ENCODE measurements around the gene FCN2. TPM values are rescaled to one million over a fixed set of nuclear protein-coding genes. Genes with fewer than 3 reads are reported as not detected.

FCN2 gene
- total and polyA plus RNA-seq, 2 of the 4 experiments (the other 2 are of a cell fraction), result not detected

DNA sequence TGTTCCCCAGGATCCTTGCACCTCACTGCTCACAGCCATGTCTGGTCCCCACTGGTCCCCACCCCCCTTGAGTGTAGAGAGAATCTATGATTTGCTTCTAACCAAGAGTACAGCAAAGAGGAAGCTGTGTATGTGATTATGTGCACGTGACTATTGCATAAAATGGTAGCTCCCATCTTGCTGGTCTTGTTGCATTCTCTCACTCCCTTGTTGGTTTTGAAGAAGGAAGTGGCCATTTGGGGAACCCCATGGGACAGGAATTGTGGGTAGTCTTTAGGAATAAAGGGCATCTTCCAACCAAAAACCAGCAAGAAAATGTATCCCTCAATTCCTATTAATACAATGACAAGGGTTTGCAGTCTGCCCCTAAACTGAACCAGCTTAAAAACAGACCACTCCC is 5.2 kb upstream of the FCN2 start:
- DNase-seq (no peak), ATAC-seq (ENCODE audit: low read depth) (no peak)
- Histone ChIP-seq H4K5ac (ENCODE audit: low read depth, low read length) (no peak overlapping the region), H4K20me1 (ENCODE audit: insufficient read depth, low read length) (no peaks in the 10 kb centered on the region), H2BK15ac (ENCODE audit: low read depth, low read length) (no peak overlapping the region), H2BK120ac (ENCODE audit: low read depth, low read length) (no peak overlapping the region), H2BK20ac (ENCODE audit: low read depth, low read length) (no peak overlapping the region), H3K4ac (ENCODE audit: low read depth, low read length) (no peak overlapping the region), H3K4me3 (ENCODE audit: insufficient read depth, low read depth, low read length) (no peak overlapping the region), H3K27me3 (ENCODE audit: control insufficient read depth, insufficient read depth, low read length) (peaks cover 25% of the 10 kb centered on the region), H2AK5ac (ENCODE audit: low read depth, low read length) (no peak overlapping the region), H3K36me3 (ENCODE audit: control insufficient read depth, insufficient read depth, low read length) (no peaks in the 10 kb centered on the region), H3K79me1 (ENCODE audit: low read depth in 1 of 2, low read length in 2 of 2) (no peaks in the 10 kb centered on the region), H3K23ac (ENCODE audit: low read depth, low read length) (no peak overlapping the region), H3K9me3 (ENCODE audit: control insufficient read depth, insufficient read depth, low read length) (no peaks in the 10 kb centered on the region), H3K4me2 (ENCODE audit: low read depth, low read length) (no peak overlapping the region), H4K91ac (ENCODE audit: insufficient read depth, low read depth, low read length) (no peak overlapping the region), H2BK5ac (ENCODE audit: low read depth, low read length, poor library complexity, severe bottlenecking) (no peak overlapping the region), H3K14ac (replicated peaks; ENCODE audit: low read depth, low read length) (no peak overlapping the region), H3K9ac (ENCODE audit: low read depth, low read length) (no peak overlapping the region), H3K27ac (ENCODE audit: insufficient read depth, low read length) (no peak overlapping the region), H4K8ac (ENCODE audit: low read depth in 2 of 2, low read length in 2 of 2) (no peak overlapping the region), H3K4me1 (ENCODE audit: control insufficient read depth, insufficient read depth, low read length) (peaks cover 7% of the 10 kb centered on the region; the same call in 1 of the 2 replicates), H2AFZ (replicated peaks; ENCODE audit: low read length, poor library complexity) (no peak overlapping the region), H3K56ac (ENCODE audit: extremely low read depth, insufficient read depth, low read length) (no peak overlapping the region), H3K18ac (ENCODE audit: low read depth, low read length) (no peak overlapping the region), H2AK9ac (replicated peaks; ENCODE audit: low read depth, low read length, poor library complexity) (no peak overlapping the region), H3K9me1 (ENCODE audit: insufficient read depth, low read length) (no peaks in the 10 kb centered on the region)
- dilution Hi-C loops (cut with HindIII; ENCODE audit: low sequenced_read_pairs, unreplicated experiment) (no loop called here), in situ Hi-C loops (cut with MboI; ENCODE audit: low sequenced_read_pairs) (no loop called here), intact Hi-C loops (cut with micrococcal nuclease) (no loop called here)
- TF ChIP-seq RCOR1 (IDR thresholded peaks at IDR 0.05; ENCODE audit: insufficient replicate concordance, low read length), result no peak
- TF ChIP-seq, protein P1, sequence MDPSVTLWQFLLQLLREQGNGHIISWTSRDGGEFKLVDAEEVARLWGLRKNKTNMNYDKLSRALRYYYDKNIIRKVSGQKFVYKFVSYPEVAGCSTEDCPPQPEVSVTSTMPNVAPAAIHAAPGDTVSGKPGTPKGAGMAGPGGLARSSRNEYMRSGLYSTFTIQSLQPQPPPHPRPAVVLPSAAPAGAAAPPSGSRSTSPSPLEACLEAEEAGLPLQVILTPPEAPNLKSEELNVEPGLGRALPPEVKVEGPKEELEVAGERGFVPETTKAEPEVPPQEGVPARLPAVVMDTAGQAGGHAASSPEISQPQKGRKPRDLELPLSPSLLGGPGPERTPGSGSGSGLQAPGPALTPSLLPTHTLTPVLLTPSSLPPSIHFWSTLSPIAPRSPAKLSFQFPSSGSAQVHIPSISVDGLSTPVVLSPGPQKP (IDR thresholded peaks at IDR 0.05; ENCODE audit: borderline replicate concordance, low read depth, low read length), result no peak
- no peak for TF ChIP-seq BHLHE40 (IDR thresholded peaks at IDR 0.05; ENCODE audit: low read depth, low read length)
- POLR2A ChIA-PET (ENCODE audit: unreplicated experiment), result no interaction called here
- no CpG with 5 or more reads among the region's 1 CpG for WGBS, 2 experiments (ENCODE audit: extremely low coverage in 2 of 2, insufficient read length in 1 of 2)
- BruUV-seq (replicated peaks), result no TSS peak
- CTCF ChIA-PET, result interaction anchor here (1.1 kb wide), 1 partner anchor 13 kb away, joined by 5 read pairs; no protein-coding TSS in a partner anchor

All from IMR-90 (cell line).